Adrenal gland (tissue), 12 donors: ENCODE data around the gene CBARP. TPM values are rescaled to one million over a fixed set of nuclear protein-coding genes. Genes with fewer than 3 reads are reported as not detected.

Experiments used
- DNase-seq, 7 donors: peaks; one replicate each; pipeline ENCODE4 v3.0.0-alpha.2; 2019 to 2020
- H3K27ac ChIP-seq, 5 donors: fragments of 200-600 bp; sonication (generic) in 4 of 5; 1 replicate in 3 of 5; 2 replicates in 2 of 5; pipeline versions ENCODE4 v1.5.1 to v1.8.0; 2016 to 2020; ENCODE audit warnings: mild to moderate bottlenecking in 1 of 5
- H3K27me3 ChIP-seq: fragments of 200-600 bp; 2 replicates; pipeline ENCODE4 v1.8.0; 2021
- H3K36me3 ChIP-seq, 2 donors: fragments of 200-600 bp; replicated peaks in 1 of 2; 1 replicate in 1 of 2; 2 replicates in 1 of 2; pipeline versions ENCODE4 v1.5.1 to v1.8.0; 2018 to 2022
- H3K4me1 ChIP-seq, 2 donors: fragments of 200-600 bp; replicated peaks in 1 of 2; 1 replicate in 1 of 2; 2 replicates in 1 of 2; pipeline versions ENCODE4 v1.5.1 to v1.8.0; 2018 to 2021
- H3K4me3 ChIP-seq, 4 donors: fragments of 200-600 bp; sonication (generic) in 3 of 4; one replicate each; pipeline ENCODE4 v1.5.1; 2016 to 2018
- H3K9me3 ChIP-seq, 3 donors: fragments of 200-600 bp; sonication (generic) in 1 of 3; replicated peaks in 1 of 3; 1 replicate in 2 of 3; 2 replicates in 1 of 3; pipeline versions ENCODE4 v1.5.1 to v1.8.0; 2016 to 2021
- CTCF ChIP-seq, 6 experiments: fragments of 450-650 bp in 4 of 6; fragments of 200-600 bp in 2 of 6; sonication (generic) in 1 of 6; IDR thresholded peaks; 1 replicate in 5 of 6; 2 replicates in 1 of 6; pipeline versions ENCODE4 v1.5.1 to v1.8.0; 2016 to 2021; ENCODE audit warnings: antibody characterized with exemption in 6 of 6, mild to moderate bottlenecking in 2 of 6, moderate library complexity in 1 of 6
- POLR2A ChIP-seq, 2 donors: fragments of 450-650 bp; IDR thresholded peaks; one replicate each; pipeline ENCODE4 v1.6.1; 2017; ENCODE audit warnings: antibody characterized with exemption in 2 of 2, mild to moderate bottlenecking in 2 of 2, moderate library complexity in 1 of 2
- WGBS, 4 donors: extraction: QIAGEN DNeasy Blood & Tissue Kit in 2 of 4; methylation state at CpG; one replicate each; pipeline versions ENCODE4 v1.1.5 to v1.1.7; 2013 to 2017; 5-methylcytosine and 5-hydroxymethylcytosine counted together
- intact Hi-C, 2 donors: fragments of 100-400 bp; cut with DNase I; formaldehyde crosslinking; loops; one replicate each; pipeline versions ENCODE4 v1.14.1 to v1.15.0; 2022 to 2023
- polyA plus RNA-seq, 3 donors: library from polyadenylated mRNA; stranded (reverse); fragments of 200-250 nt in 2 of 3; fragments of 350-450 nt in 1 of 3; fragmentation: Illumina TruSeq in 1 of 3; extraction: RNeasy Lipid Tissue Mini Kit (QIAGEN cat#74804) in 1 of 3; gene quantifications; one replicate each; pipeline ENCODE4 v1.2.3, GENCODE V29; 2013 to 2014
- total RNA-seq, 9 donors: library from RNA; depleted of rRNA in 4 of 9; stranded (reverse); fragments of >200 nt in 4 of 9; fragments of 120-200 nt in 1 of 9; fragmentation: NEBNext Ultra II Directional in 1 of 9; extraction: Animal tissue kit (Norgen Biotek cat#: 25700) in 1 of 9; gene quantifications; one replicate each; pipeline versions ENCODE4 v1.1.0 to v1.2.4, GENCODE V29; 2013 to 2023
- donor health status: healthy with polysubstance abuse.
- donor health status: Bipolar disorder and iron deficiency.
- donor health status: DM: yes; HTN: yes; CAD: no.
- donor health status: DM: no; HTN: no; CAD: no.
- donor health status: DM: no; HTN: no; CAD: no.
- donor health status: DM: yes; HTN: yes; CAD: no.

CBARP gene
- total and polyA plus RNA-seq, 12 donors = 0.09 to 9.3 (median 1.8) TPM; not detected in 2

GRCh38 chr19:1223018-1223855 lies 14.6 kb downstream of the CBARP start:
- H3K4me3 ChIP-seq = no peak overlapping the region
- intact Hi-C loops = no loop called here
- WGBS, 4 donors = 58 to 73% (median 66%) methylated on average over 17 to 48 of the region's 48 CpGs; no CpG with 5 or more reads in 1 of the 4 donors
- TF ChIP-seq CTCF (IDR thresholded peaks at IDR 0.05) (peak in 5 of 6 experiments; percentile 32 to 42 (median 42)), POLR2A (IDR thresholded peaks at IDR 0.05) (no peak)
- peak in 4 of 7 donors; percentile 59 to 80 (median 66) for DNase-seq
- no peaks in the 10 kb centered on the region for H3K27me3 ChIP-seq
- H3K4me1 ChIP-seq = peaks cover 7 to 32% of the 10 kb centered on the region in 2 donors
- H3K36me3 ChIP-seq = peaks cover 0 to 79% of the 10 kb centered on the region in 2 donors
- H3K9me3 ChIP-seq = no peaks in the 10 kb centered on the region
- H3K27ac ChIP-seq = peak overlapping the region in 1 of 5 donors; percentile 66

- H3K4me3 ChIP-seq = no peak overlapping the region
- no peak for DNase-seq
- peaks cover 7 to 40% of the 10 kb centered on the region in 2 donors for H3K4me1 ChIP-seq
- H3K27me3 ChIP-seq = no peaks in the 10 kb centered on the region
- WGBS, 4 donors = 78 to 100% (median 84%) methylated on average over 2 to 14 of the region's 14 CpGs
- H3K27ac ChIP-seq = peak overlapping the region in 1 of 5 donors; percentile 66
- intact Hi-C loops = no loop called here
- peaks cover 0 to 70% of the 10 kb centered on the region in 2 donors for H3K36me3 ChIP-seq
- H3K9me3 ChIP-seq = no peaks in the 10 kb centered on the region
- TF ChIP-seq CTCF (IDR thresholded peaks at IDR 0.05) = no peak
Measured at GRCh38 chr19:1222394-1222793, 15.4 kb downstream of the CBARP start.

GRCh38 chr19:1221904-1222255 lies 15.9 kb downstream of the CBARP start:
- DNase-seq = no peak
- Histone ChIP-seq H3K27me3 (no peaks in the 10 kb centered on the region), H3K27ac (peak overlapping the region in 2 of 5 donors; percentile 7 to 66), H3K4me1 (peaks cover 7 to 45% of the 10 kb centered on the region in 2 donors), H3K4me3 (no peak overlapping the region), H3K36me3 (peaks cover 0 to 65% of the 10 kb centered on the region in 2 donors), H3K9me3 (no peaks in the 10 kb centered on the region)
- 30 to 77% (median 74%) methylated on average over 5 to 22 of the region's 22 CpGs for WGBS, 4 donors
- intact Hi-C loops = no loop called here
- TF ChIP-seq CTCF (IDR thresholded peaks at IDR 0.05) (no peak), POLR2A (IDR thresholded peaks at IDR 0.05) (no peak)

- H3K9me3 ChIP-seq = no peaks in the 10 kb centered on the region
- H3K4me1 ChIP-seq = peaks cover 10 to 51% of the 10 kb centered on the region in 2 donors
- H3K36me3 ChIP-seq = peaks cover 0 to 59% of the 10 kb centered on the region in 2 donors
- peak overlapping the region in 2 of 5 donors; percentile 7 to 66 for H3K27ac ChIP-seq
- no peak overlapping the region for H3K4me3 ChIP-seq
- H3K27me3 ChIP-seq = no peaks in the 10 kb centered on the region
- peak; percentile 86 to 95 (median 90) for DNase-seq
- intact Hi-C loops = no loop called here
- WGBS, 4 donors = 52 to 78% (median 55%) methylated on average over 10 to 38 of the region's 38 CpGs
- TF ChIP-seq CTCF (IDR thresholded peaks at IDR 0.05) = peak; percentile 73 to 94 (median 88)
- no peak for TF ChIP-seq POLR2A (IDR thresholded peaks at IDR 0.05)
Measured at GRCh38 chr19:1220976-1221903, 16.6 kb downstream of the CBARP start.
